HG02973 (cell line): ENCODE measurements around the gene ATP1A4.

Experiments used
- ATAC-seq: cut with Tn5 transposase; IDR thresholded peaks from one replicate; pipeline ENCODE4 v1.9.1; 2021; ENCODE audit warnings: moderate library complexity; ENCODE audit not compliant: unreplicated experiment

ATP1A4 gene

GRCh38 chr1:160139840-160140239 is 11.6 kb upstream of the ATP1A4 start:
- no peak for ATAC-seq

GRCh38 chr1:160143695-160144094 is 7.7 kb upstream of the ATP1A4 start:
- no peak for ATAC-seq

- no peak for ATAC-seq
Measured at GRCh38 chr1:160144921-160145320, 6.5 kb upstream of the ATP1A4 start.

- no peak for ATAC-seq
Measured at GRCh38 chr1:160146107-160146506, 5.3 kb upstream of the ATP1A4 start.

GRCh38 chr1:160148121-160148520 is 3.3 kb upstream of the ATP1A4 start:
- no peak for ATAC-seq

GRCh38 chr1:160149233-160149632 is 2.2 kb upstream of the ATP1A4 start:
- ATAC-seq, result no peak

GRCh38 chr1:160149716-160150115 is 1.7 kb upstream of the ATP1A4 start:
- no peak for ATAC-seq

GRCh38 chr1:160154790-160155189 is 3.4 kb downstream of the ATP1A4 start:
- ATAC-seq, result no peak

- ATAC-seq, result no peak
Measured at GRCh38 chr1:160156361-160156760, 5.0 kb downstream of the ATP1A4 start.

GRCh38 chr1:160157174-160157573 is 5.8 kb downstream of the ATP1A4 start:
- no peak for ATAC-seq

GRCh38 chr1:160158031-160158430 is 6.6 kb downstream of the ATP1A4 start:
- ATAC-seq, result no peak

- ATAC-seq, result no peak
Measured at GRCh38 chr1:160158534-160158933, 7.1 kb downstream of the ATP1A4 start.

- no peak for ATAC-seq
Measured at GRCh38 chr1:160159846-160160245, 8.4 kb downstream of the ATP1A4 start.

GRCh38 chr1:160161965-160162705 is 10.7 kb downstream of the ATP1A4 start:
- ATAC-seq, result no peak

- ATAC-seq, result no peak
Measured at GRCh38 chr1:160162931-160163330, 11.5 kb downstream of the ATP1A4 start.

GRCh38 chr1:160163615-160164014 is 12.2 kb downstream of the ATP1A4 start:
- no peak for ATAC-seq

GRCh38 chr1:160164121-160164520 is 12.7 kb downstream of the ATP1A4 start:
- ATAC-seq, result no peak

GRCh38 chr1:160166166-160166868 is 14.9 kb downstream of the ATP1A4 start:
- no peak for ATAC-seq

GRCh38 chr1:160167056-160167455 is 15.7 kb downstream of the ATP1A4 start:
- no peak for ATAC-seq

GRCh38 chr1:160167580-160167979 is 16.2 kb downstream of the ATP1A4 start:
- no peak for ATAC-seq

- ATAC-seq, result no peak
Measured at GRCh38 chr1:160168016-160168415, 16.6 kb downstream of the ATP1A4 start.

- ATAC-seq, result no peak
Measured at GRCh38 chr1:160168609-160169369, 17.4 kb downstream of the ATP1A4 start.
